ENCODE results near the gene RAC3. TPM values are rescaled to one million over a fixed set of nuclear protein-coding genes. Genes with fewer than 3 reads are reported as not detected.
A peak's percentile ranks its signal among the peaks of the same experiment; 100 is the strongest.

The RAC3 gene
- total RNA-seq, 2 experiments from 2014 or later = 9.6 to 10.6 TPM

- peaks cover 18% of the 10 kb centered on the region for H3K4me1 Mint-ChIP-seq
- ChIA-PET CTCF (interaction anchor here (1.4 to 3.4 kb wide), 2 partner anchors 66 to 122 kb away, joined by 4 to 35 read pairs; partner anchors contain the start of gene FASN), POLR2A (no interaction called here)
- ATAC-seq (peak; percentile 54), DNase-seq (peak; percentile 74)
- H3K4me3 Mint-ChIP-seq = peak overlapping the region; percentile 43
- H3K27me3 Mint-ChIP-seq = no peaks in the 10 kb centered on the region
- intact Hi-C loops (cut with DNase I, micrococcal nuclease) = loop anchor here (1.0 to 10.0 kb wide), 5 partner anchors 9 to 465 kb away; partner anchors contain the start of genes LRRC45 (in 2 of the 2), ALYREF (in 1 of the 2), ANAPC11 (in 1 of the 2) and FASN (in 1 of the 2)
- H3K27ac Mint-ChIP-seq = no peak overlapping the region
- peaks cover 11% of the 10 kb centered on the region for H3K36me3 Mint-ChIP-seq (ENCODE audit: low read depth)
- H3K9me3 Mint-ChIP-seq (ENCODE audit: low read depth) = no peaks in the 10 kb centered on the region
These were observed 578 bp downstream of the RAC3 start for GRCh38 chr17:82031885-82032627.

GRCh38 chr17:82033359-82034085 lies 2.0 kb downstream of the RAC3 start:
- no peaks in the 10 kb centered on the region for H3K9me3 Mint-ChIP-seq (ENCODE audit: low read depth)
- peak overlapping the region; percentile 41 for H3K4me3 Mint-ChIP-seq
- intact Hi-C loops (cut with DNase I, micrococcal nuclease) = loop anchor here in 1 of 2 experiments (5.0 to 10.0 kb wide), 2 partner anchors 291 to 464 kb away; no protein-coding TSS in a partner anchor
- CTCF ChIA-PET = interaction anchor here (0.7 kb wide), 1 partner anchor 71 kb away, joined by 3 read pairs; no protein-coding TSS in a partner anchor
- no peak overlapping the region for H3K27ac Mint-ChIP-seq
- no peak for ATAC-seq
- no peak for DNase-seq
- peaks cover 11% of the 10 kb centered on the region for H3K36me3 Mint-ChIP-seq (ENCODE audit: low read depth)
- H3K27me3 Mint-ChIP-seq = no peaks in the 10 kb centered on the region
- H3K4me1 Mint-ChIP-seq = peaks cover 22% of the 10 kb centered on the region
- POLR2A ChIA-PET = no interaction called here

DNA sequence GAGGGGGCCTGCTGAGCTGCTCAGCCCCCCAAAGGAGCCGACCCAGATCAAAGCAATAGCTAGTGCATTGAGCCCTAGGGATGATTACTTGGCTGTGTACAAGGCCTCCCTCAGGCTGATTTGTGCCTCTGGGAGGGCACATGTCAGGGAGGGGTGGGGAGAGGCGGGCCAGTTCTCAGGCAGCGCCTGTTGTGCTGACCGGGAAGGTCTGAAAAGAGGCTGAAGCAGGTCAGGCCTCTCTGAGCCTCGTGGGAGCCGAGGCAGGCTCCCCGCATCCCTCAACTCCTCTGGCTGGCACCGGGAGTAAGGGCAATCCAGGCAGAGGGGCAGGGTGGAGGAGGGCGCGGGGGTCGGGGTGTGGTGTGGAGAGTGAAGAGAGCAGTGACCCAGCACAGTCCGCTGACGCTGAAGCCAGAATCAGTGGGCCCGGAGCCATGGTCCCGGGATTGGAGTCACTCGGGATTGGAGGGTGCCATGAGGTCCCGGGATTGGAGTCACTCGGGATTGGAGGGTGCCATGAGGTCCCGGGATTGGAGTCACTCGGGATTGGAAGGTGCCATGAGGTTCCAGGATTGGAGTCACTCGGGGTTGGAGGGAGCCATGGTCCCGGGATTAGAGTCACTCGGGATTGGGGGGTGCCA lies 3.0 kb downstream of the RAC3 start:
- POLR2A ChIA-PET = interaction anchor here (0.7 to 1.2 kb wide), 3 partner anchors 8 to 269 kb away, joined by 3 read pairs; partner anchors contain the start of genes CENPX and LRRC45
- ATAC-seq (no peak), DNase-seq (no peak)
- no peak overlapping the region for H3K27ac Mint-ChIP-seq
- H3K36me3 Mint-ChIP-seq (ENCODE audit: low read depth) = peaks cover 10% of the 10 kb centered on the region
- H3K9me3 Mint-ChIP-seq (ENCODE audit: low read depth) = no peaks in the 10 kb centered on the region
- peaks cover 29% of the 10 kb centered on the region for H3K4me1 Mint-ChIP-seq
- H3K27me3 Mint-ChIP-seq = no peaks in the 10 kb centered on the region
- intact Hi-C loops (cut with DNase I, micrococcal nuclease) = loop anchor here in 1 of 2 experiments (5.0 to 10.0 kb wide), 2 partner anchors 290 to 463 kb away; no protein-coding TSS in a partner anchor
- no peak overlapping the region for H3K4me3 Mint-ChIP-seq
- CTCF ChIA-PET = interaction anchor here (1.1 to 1.8 kb wide), 2 partner anchors 12 to 132 kb away, joined by 4 to 7 read pairs; partner anchors contain the start of genes CENPX and LRRC45

DNA sequence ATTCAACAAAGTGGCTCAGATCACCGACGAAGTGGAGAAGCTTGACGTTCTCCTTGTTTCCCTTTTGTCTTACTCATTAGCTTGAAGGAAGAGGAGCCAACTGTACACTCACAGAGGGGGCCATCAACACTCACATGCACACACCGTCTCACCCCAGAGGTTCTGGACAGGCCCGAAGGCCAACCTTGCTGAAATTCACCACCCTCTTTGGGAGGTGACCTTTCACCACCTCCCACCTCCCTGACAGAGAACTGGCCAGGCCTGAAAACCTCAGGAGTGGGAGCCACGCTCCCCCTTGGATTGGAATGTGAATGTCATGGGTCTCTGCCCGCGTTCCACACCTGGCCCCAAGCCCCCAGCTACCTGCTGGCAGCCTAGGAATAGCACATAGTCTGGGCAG lies 4.0 kb downstream of the RAC3 start:
- POLR2A ChIA-PET = interaction anchor here (0.7 to 1.2 kb wide), 4 partner anchors 9 to 284 kb away, joined by 3 to 10 read pairs (median 3); partner anchors contain the start of genes CENPX and LRRC45
- ATAC-seq = no peak

DNA sequence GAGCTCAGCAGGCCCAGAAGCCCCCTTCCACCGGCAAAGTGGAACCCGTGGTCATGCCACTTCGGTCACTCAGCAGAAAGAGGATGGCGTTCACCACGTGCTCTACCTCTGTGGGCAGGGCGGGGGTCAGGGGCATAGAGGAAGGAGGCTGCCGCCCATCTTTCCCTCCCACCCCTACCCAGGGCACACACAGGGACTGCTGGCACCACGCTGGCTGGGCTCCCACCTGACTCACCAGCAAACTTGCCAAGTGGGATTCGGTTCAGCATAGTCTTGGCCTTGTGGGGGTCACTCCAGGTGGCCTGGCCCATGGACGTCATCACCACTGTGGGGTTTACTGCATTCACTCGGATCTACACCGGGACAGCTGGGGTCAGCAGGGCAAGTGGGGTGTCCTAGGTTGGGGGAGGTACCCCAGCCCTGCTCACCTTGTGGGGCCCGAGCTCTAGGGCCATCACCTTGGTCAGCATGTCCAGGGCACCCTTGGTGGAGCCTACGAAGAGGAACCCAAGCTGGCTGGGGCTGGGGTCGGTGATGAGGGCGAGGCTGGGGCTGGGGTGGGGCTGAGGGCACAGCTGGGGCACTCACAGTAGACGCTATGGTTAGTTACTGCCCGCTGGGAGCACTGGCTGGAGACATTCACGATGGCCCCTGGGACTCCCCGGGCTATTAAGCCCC lies 4.6 kb downstream of the RAC3 start:
- Mint-ChIP-seq H3K36me3 (ENCODE audit: low read depth) (peaks cover 7% of the 10 kb centered on the region), H3K27ac (no peak overlapping the region), H3K4me1 (peaks cover 23% of the 10 kb centered on the region), H3K9me3 (ENCODE audit: low read depth) (no peaks in the 10 kb centered on the region), H3K27me3 (no peaks in the 10 kb centered on the region), H3K4me3 (peak overlapping the region; percentile 82)
- DNase-seq = no peak
- ATAC-seq = no peak
- intact Hi-C loops (cut with DNase I, micrococcal nuclease) = loop anchor here (2.0 to 10.0 kb wide), 3 partner anchors 13 to 415 kb away; partner anchors contain the start of genes CENPX (in 1 of the 2), CYBC1 (in 1 of the 2) and LRRC45 (in 1 of the 2)
- POLR2A ChIA-PET = interaction anchor here (0.6 to 0.9 kb wide), 2 partner anchors 284 to 332 kb away, joined by 3 to 10 read pairs; no protein-coding TSS in a partner anchor
- CTCF ChIA-PET = interaction anchor here (0.9 to 1.8 kb wide), 4 partner anchors 13 to 77 kb away, joined by 3 to 7 read pairs (median 3); partner anchors contain the start of genes CENPX and LRRC45

More for the DNA sequence above, 4.0 kb downstream of the RAC3 start:
- Mint-ChIP-seq H3K27ac (peak overlapping the region; percentile 31), H3K4me3 (peak overlapping the region; percentile 82), H3K4me1 (peaks cover 25% of the 10 kb centered on the region), H3K36me3 (ENCODE audit: low read depth) (peaks cover 7% of the 10 kb centered on the region), H3K9me3 (ENCODE audit: low read depth) (no peaks in the 10 kb centered on the region), H3K27me3 (no peaks in the 10 kb centered on the region)
- CTCF ChIA-PET = interaction anchor here (0.6 to 1.8 kb wide), 4 partner anchors 13 to 131 kb away, joined by 3 to 7 read pairs (median 4); partner anchors contain the start of genes CENPX and LRRC45
- no peak for DNase-seq
- intact Hi-C loops (cut with DNase I, micrococcal nuclease) = loop anchor here in 1 of 2 experiments (10.0 kb wide), 1 partner anchor 289 kb away; no protein-coding TSS in a partner anchor

DNA sequence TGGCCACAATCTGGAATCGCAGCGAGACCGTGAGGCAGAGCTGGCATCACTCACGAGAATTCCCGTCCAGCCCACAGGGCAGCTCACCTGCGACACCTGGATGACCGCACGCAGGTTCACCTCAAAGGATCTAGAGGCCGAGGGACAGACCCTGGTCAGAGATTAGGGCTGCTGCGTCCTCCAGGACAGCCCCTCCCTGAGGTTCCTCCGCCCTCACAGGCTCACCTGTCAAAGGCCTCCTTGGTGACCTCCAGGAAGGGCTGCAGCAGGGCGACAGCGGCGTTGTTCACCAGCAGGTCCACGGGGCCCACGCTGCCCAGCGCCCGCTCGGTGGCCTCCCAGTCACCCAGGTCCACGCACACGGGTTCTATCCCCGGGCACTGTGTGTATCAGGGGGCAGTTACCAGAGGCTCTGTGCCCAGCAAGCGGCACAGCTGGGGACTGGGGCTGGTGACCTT lies 5.2 kb downstream of the RAC3 start:
- Mint-ChIP-seq H3K27ac (peak overlapping the region; percentile 65), H3K4me3 (peak overlapping the region; percentile 82), H3K9me3 (ENCODE audit: low read depth) (no peaks in the 10 kb centered on the region), H3K27me3 (no peaks in the 10 kb centered on the region), H3K4me1 (peaks cover 23% of the 10 kb centered on the region), H3K36me3 (ENCODE audit: low read depth) (peaks cover 7% of the 10 kb centered on the region)
- POLR2A ChIA-PET = interaction anchor here (0.6 kb wide), 1 partner anchor 332 kb away, joined by 3 read pairs; no protein-coding TSS in a partner anchor
- DNase-seq (no peak), ATAC-seq (no peak)
- CTCF ChIA-PET = interaction anchor here (0.9 to 1.2 kb wide), 2 partner anchors 69 to 77 kb away, joined by 3 read pairs; no protein-coding TSS in a partner anchor
- intact Hi-C loops (cut with DNase I, micrococcal nuclease) = loop anchor here (1.0 to 10.0 kb wide), 15 partner anchors 13 to 414 kb away; partner anchors contain the start of genes LRRC45 (in 2 of the 2), ASPSCR1 (in 1 of the 2), CENPX (in 1 of the 2) and CYBC1 (in 1 of the 2)

DNA sequence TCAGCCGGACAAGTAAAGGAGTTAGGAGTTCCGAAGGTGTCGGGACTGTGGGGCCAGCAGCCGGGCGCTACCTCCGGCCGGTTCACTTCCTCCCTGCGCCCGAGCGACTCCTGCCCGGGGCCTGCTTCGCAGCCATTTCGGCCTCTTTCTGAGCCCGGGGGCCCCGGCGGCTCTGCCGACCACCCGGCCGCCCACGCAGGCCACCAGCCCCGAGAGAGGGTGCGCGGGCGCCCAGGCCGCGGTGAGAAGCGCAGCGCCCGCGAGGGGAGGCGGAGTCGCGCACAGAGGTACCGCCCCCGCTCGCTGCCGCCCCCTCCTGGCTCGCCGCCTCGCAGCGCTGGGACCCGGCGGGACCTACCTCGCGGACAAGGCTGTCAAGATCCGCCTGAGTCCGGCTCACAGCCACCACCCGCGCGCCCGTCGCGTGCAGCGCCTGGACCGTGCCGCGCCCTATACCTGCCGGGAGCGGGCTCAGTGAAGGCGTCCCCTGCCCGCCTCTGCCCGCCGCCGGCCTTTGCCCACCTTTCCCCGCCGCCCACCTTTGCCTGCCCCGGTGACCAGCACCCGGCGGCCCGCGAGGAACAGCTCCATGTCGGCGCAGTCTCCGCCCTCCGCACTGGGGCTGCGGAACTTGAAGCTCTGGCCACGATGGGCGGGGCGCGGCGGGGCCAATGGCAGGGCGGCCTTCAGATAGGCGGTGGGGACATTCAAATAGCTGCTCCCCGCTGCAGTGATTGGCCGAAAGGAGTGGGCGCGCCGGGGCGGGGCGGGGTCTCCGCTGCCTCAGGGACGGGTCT lies 5.8 kb downstream of the RAC3 start, which contains the start of gene DCXR:
Gene DCXR, minus strand, starts transcription at position 606 of the 797 bp plus-strand sequence. Its CDS starts 15 bp downstream, at position 591.
- Mint-ChIP-seq H3K9me3 (ENCODE audit: low read depth) (no peaks in the 10 kb centered on the region), H3K36me3 (ENCODE audit: low read depth) (peaks cover 7% of the 10 kb centered on the region), H3K27ac (peak within 1 kb of the TSS; percentile 80), H3K4me3 (peak within 1 kb of the TSS; percentile 82), H3K4me1 (peaks cover 23% of the 10 kb centered on the region), H3K27me3 (no peaks in the 10 kb centered on the region)
- peak; percentile 97 for DNase-seq
- ChIA-PET CTCF (interaction anchor here (0.6 to 1.2 kb wide), 17 partner anchors 9 to 169 kb away, joined by 3 to 16 read pairs (median 4); partner anchors contain the start of genes CENPX, DUS1L, FASN and LRRC45), POLR2A (interaction anchor here (0.6 to 1.1 kb wide), 7 partner anchors 15 to 333 kb away, joined by 3 to 11 read pairs (median 3); partner anchors contain the start of genes CENPX, FASN and LRRC45)
- intact Hi-C loops (cut with DNase I, micrococcal nuclease) = loop anchor here (1.0 to 10.0 kb wide), 15 partner anchors 14 to 414 kb away; partner anchors contain the start of genes LRRC45 (in 2 of the 2), ASPSCR1 (in 1 of the 2), CENPX (in 1 of the 2) and CYBC1 (in 1 of the 2)
- ATAC-seq = peak; percentile 97

- H3K27me3 Mint-ChIP-seq = no peaks in the 10 kb centered on the region
- peaks cover 7% of the 10 kb centered on the region for H3K36me3 Mint-ChIP-seq (ENCODE audit: low read depth)
- peaks cover 23% of the 10 kb centered on the region for H3K4me1 Mint-ChIP-seq
- H3K9me3 Mint-ChIP-seq (ENCODE audit: low read depth) = no peaks in the 10 kb centered on the region
- ChIA-PET CTCF (interaction anchor here (0.6 to 1.2 kb wide), 17 partner anchors 10 to 168 kb away, joined by 3 to 16 read pairs (median 4); partner anchors contain the start of genes CENPX, DUS1L, FASN and LRRC45), POLR2A (interaction anchor here (0.7 to 1.1 kb wide), 5 partner anchors 15 to 168 kb away, joined by 3 to 11 read pairs (median 3); partner anchors contain the start of genes CENPX, FASN and LRRC45)
- DNase-seq = no peak
- peak overlapping the region; percentile 82 for H3K4me3 Mint-ChIP-seq
- intact Hi-C loops (cut with DNase I, micrococcal nuclease) = loop anchor here (1.0 to 10.0 kb wide), 15 partner anchors 13 to 413 kb away; partner anchors contain the start of genes LRRC45 (in 2 of the 2), ASPSCR1 (in 1 of the 2), CENPX (in 1 of the 2) and CYBC1 (in 1 of the 2)
- no peak for ATAC-seq
- peak overlapping the region; percentile 44 for H3K27ac Mint-ChIP-seq
These were observed 6.4 kb downstream of the RAC3 start for GRCh38 chr17:82037889-82038195.

Measured in activated CD4-positive, alpha-beta T cell treated with anti-CD3 and anti-CD28 coated beads for 36 hours (primary cell).